Esophagus squamous epithelium (tissue), 4 donors: Measurements from ENCODE around the gene TPI1.

Experiments used
- CTCF ChIP-seq, 6 experiments: fragments of 450-650 bp in 4 of 6; fragments of 200-600 bp in 2 of 6; sonication (generic) in 2 of 6; IDR thresholded peaks; one replicate each; pipeline ENCODE4 v1.5.1; 2016 to 2019; ENCODE audit warnings: antibody characterized with exemption in 6 of 6, mild to moderate bottlenecking in 4 of 6, moderate library complexity in 4 of 6
- POLR2A ChIP-seq, 4 donors: fragments of 450-650 bp; IDR thresholded peaks; one replicate each; pipeline ENCODE4 v1.6.1; 2017; ENCODE audit warnings: antibody characterized with exemption in 4 of 4, mild to moderate bottlenecking in 4 of 4, moderate library complexity in 3 of 4

DNA sequence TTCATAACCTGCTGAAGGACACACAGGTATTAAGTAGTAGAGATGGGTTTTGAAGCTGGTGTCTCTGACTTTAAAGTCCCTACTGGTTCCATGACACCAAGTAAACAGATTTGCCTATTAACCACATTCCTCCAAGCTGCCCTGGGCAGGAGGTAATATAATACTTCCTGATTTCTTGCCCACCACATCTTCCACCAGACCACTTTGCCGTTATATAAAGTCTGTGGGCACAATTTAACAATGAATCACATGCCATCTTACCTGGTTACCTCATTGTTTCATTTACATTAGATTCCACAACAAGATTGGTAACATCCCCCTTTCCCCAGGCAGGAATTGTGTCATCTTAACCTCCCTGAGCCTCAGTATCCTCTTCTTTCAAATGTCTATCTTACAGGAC lies 36.4 kb downstream of the TPI1 start:
- TF ChIP-seq CTCF (IDR thresholded peaks at IDR 0.05), result no peak
- no peak for TF ChIP-seq POLR2A (IDR thresholded peaks at IDR 0.05)
